Stimulated activated CD4-positive, alpha-beta T cell treated with anti-CD3 and anti-CD28 coated beads, Interleukin-2, amount 100 ng/mL, for 48 hours (primary cell): Measurements from ENCODE around the gene ZNF48.
A peak's percentile ranks its signal among the peaks of the same experiment; 100 is the strongest.

ENCODE experiments used
- DNase-seq, 2 donors: peaks; one replicate each; pipeline ENCODE4 v3.0.0-alpha.2; 2020

Gene ZNF48

GRCh38 chr16:30358990-30359870 is 36.0 kb upstream of the ZNF48 start:
- no peak for DNase-seq

GRCh38 chr16:30359871-30360170 is 35.4 kb upstream of the ZNF48 start:
- no peak for DNase-seq

GRCh38 chr16:30361180-30361579 is 34.0 kb upstream of the ZNF48 start:
- DNase-seq: no peak

- DNase-seq: no peak
Measured at GRCh38 chr16:30365200-30365599, 30.0 kb upstream of the ZNF48 start.

GRCh38 chr16:30366511-30366910 is 28.7 kb upstream of the ZNF48 start:
- DNase-seq: no peak

GRCh38 chr16:30367349-30368009 is 27.7 kb upstream of the ZNF48 start:
- DNase-seq: no peak

GRCh38 chr16:30368122-30368791 is 27.0 kb upstream of the ZNF48 start:
- no peak for DNase-seq

- no peak for DNase-seq
Measured at GRCh38 chr16:30368792-30369090, 26.5 kb upstream of the ZNF48 start.

GRCh38 chr16:30369091-30369937 is 25.9 kb upstream of the ZNF48 start:
- no peak for DNase-seq

- no peak for DNase-seq
Measured at GRCh38 chr16:30369938-30370455, 25.2 kb upstream of the ZNF48 start.

GRCh38 chr16:30370456-30371247 is 24.6 kb upstream of the ZNF48 start, which contains the start of gene TBC1D10B:
TBC1D10B (minus strand) TSS chr16:30370494; CDS start chr16:30370183, 311 bp downstream.
- peak; percentile 96 to 97 for DNase-seq

GRCh38 chr16:30371248-30371816 is 23.9 kb upstream of the ZNF48 start:
- no peak for DNase-seq

GRCh38 chr16:30372038-30372712 is 23.0 kb upstream of the ZNF48 start:
- no peak for DNase-seq

- DNase-seq: no peak
Measured at GRCh38 chr16:30372725-30373124, 22.5 kb upstream of the ZNF48 start.

- no peak for DNase-seq
Measured at GRCh38 chr16:30374538-30374937, 20.7 kb upstream of the ZNF48 start, which contains the start of gene MYL11. MYL11 (plus strand) TSS chr16:30374802; CDS start chr16:30374858, 56 bp downstream.

GRCh38 chr16:30375864-30376263 is 19.4 kb upstream of the ZNF48 start:
- no peak for DNase-seq

- DNase-seq: no peak
Measured at GRCh38 chr16:30376461-30376902, 18.7 kb upstream of the ZNF48 start.

GRCh38 chr16:30377050-30377811 is 18.0 kb upstream of the ZNF48 start:
- no peak for DNase-seq

GRCh38 chr16:30377812-30378235 is 17.4 kb upstream of the ZNF48 start:
- peak; percentile 73 to 76 for DNase-seq
